ENCODE measurements around the gene RCAN1. TPM values are rescaled to one million over a fixed set of nuclear protein-coding genes. Genes with fewer than 3 reads are reported as not detected.
A peak's percentile ranks its signal among the peaks of the same experiment; 100 is the strongest.

Gene RCAN1
- total and polyA plus RNA-seq, 2 of the 8 experiments (the other 6 are each of a cell fraction or from before 2014, with no cell fraction given), result 1.7 to 6.4 TPM

DNA sequence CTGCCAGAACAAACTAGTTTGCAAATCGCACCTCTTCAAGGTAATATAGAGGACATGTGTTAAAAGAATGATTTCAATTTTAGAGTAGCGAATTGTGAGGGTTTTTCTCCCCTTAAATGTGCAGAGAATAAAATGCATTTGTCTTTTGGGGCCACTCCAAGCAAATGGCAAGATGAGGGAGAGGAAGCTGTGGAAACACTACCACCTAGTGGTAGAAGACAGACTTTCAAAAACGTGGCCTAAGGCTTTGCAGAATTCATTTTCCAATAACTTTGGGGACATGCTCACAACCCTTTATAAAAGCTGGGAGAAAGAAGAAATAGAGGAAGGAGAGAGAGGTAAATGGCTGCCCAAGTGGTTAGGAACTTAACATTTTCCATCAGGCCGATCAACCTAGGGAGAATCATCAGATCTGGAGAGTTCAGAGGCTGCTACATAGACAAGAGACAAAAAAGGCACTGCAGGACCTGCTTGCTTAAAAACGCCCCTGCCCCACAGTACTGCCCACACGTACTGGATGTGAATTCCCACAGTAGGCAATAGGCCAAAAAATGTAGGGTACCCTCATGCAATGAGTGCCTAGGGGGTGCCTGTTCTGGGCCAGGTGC is 15.7 kb upstream of the RCAN1 start:
- H4K20me1 ChIP-seq (replicated peaks in 1 of 2; ENCODE audit: control insufficient read depth in 1 of 2, insufficient read depth in 2 of 2, low read length in 2 of 2), result no peaks in the 10 kb centered on the region
- WGBS, 2 experiments (ENCODE audit: extremely low coverage in 1 of 2, insufficient coverage in 1 of 2, insufficient read length in 1 of 2, insufficient replicate concordance in 2 of 2, low coverage in 1 of 2, low lambda C conversion rate in 2 of 2, missing lambda C conversion rate in 1 of 2), result 28% methylated on average over 6 of the region's 6 CpGs; no CpG with 5 or more reads in 1 of the 2 experiments
- H4K91ac ChIP-seq (replicated peaks; ENCODE audit: insufficient read length, low read length), result no peak overlapping the region
- TF ChIP-seq RAD21 (IDR thresholded peaks at IDR 0.05 in 1 of 2, conservative IDR thresholded peaks at IDR 0.05 in 1 of 2; ENCODE audit: low read depth in 2 of 2, low read length in 2 of 2) (peak; percentile 95), CHD1 (IDR thresholded peaks at IDR 0.05; ENCODE audit: low read depth, low read length) (no peak)
- TF ChIP-seq, protein P1, sequence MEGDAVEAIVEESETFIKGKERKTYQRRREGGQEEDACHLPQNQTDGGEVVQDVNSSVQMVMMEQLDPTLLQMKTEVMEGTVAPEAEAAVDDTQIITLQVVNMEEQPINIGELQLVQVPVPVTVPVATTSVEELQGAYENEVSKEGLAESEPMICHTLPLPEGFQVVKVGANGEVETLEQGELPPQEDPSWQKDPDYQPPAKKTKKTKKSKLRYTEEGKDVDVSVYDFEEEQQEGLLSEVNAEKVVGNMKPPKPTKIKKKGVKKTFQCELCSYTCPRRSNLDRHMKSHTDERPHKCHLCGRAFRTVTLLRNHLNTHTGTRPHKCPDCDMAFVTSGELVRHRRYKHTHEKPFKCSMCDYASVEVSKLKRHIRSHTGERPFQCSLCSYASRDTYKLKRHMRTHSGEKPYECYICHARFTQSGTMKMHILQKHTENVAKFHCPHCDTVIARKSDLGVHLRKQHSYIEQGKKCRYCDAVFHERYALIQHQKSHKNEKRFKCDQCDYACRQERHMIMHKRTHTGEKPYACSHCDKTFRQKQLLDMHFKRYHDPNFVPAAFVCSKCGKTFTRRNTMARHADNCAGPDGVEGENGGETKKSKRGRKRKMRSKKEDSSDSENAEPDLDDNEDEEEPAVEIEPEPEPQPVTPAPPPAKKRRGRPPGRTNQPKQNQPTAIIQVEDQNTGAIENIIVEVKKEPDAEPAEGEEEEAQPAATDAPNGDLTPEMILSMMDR (IDR thresholded peaks at IDR 0.05; ENCODE audit: control extremely low read depth in 1 of 3, insufficient read depth in 1 of 3, low read depth in 1 of 3, low read length in 3 of 3), result peak in 2 of 3 experiments; percentile 76 to 80; a peak in 3 of 4 replicates
- H4K5ac ChIP-seq (ENCODE audit: insufficient read length, low read depth, low read length), result no peak overlapping the region
- no peak overlapping the region for H3K23ac ChIP-seq (ENCODE audit: insufficient read length)
- H3K23me2 ChIP-seq (ENCODE audit: low read depth, low read length), result no peaks in the 10 kb centered on the region
- no peak overlapping the region for H3K4ac ChIP-seq (replicated peaks; ENCODE audit: insufficient read length, low read depth, low read length)
- no peak overlapping the region for H4K8ac ChIP-seq (ENCODE audit: extremely low read depth, insufficient read depth, low read length)
- H2BK5ac ChIP-seq (ENCODE audit: low read depth, low read length), result no peak overlapping the region
- H3K27me3 ChIP-seq (replicated peaks in 1 of 4; ENCODE audit: control insufficient read depth in 3 of 4, extremely low read depth in 1 of 4, insufficient read depth in 3 of 4, low read length in 3 of 4), result no peaks in the 10 kb centered on the region
- H3K4me3 ChIP-seq (ENCODE audit: extremely low read depth in 1 of 4, insufficient read depth in 2 of 4, low read depth in 3 of 4, low read length in 4 of 4), result no peak overlapping the region
- CTCF ChIA-PET (ENCODE audit: partially characterized antibody), result interaction anchor here (0.7 to 10.1 kb wide), 26 partner anchors 8 to 1399 kb away, joined by 3 to 74 read pairs (median 6); partner anchors contain the start of gene RCAN1
- no peaks in the 10 kb centered on the region for H3K9me3 ChIP-seq (ENCODE audit: insufficient read depth in 2 of 2, low read depth in 1 of 2, low read length in 1 of 2)
- H3K79me2 ChIP-seq (ENCODE audit: control insufficient read depth in 1 of 2, insufficient read depth in 2 of 2, low read length in 2 of 2), result no peaks in the 10 kb centered on the region
- DNase-seq (ENCODE audit: low read depth in 1 of 2, low spot score in 2 of 2) (no peak), FAIRE-seq (peak; percentile 87)
- no peak overlapping the region for H3K9ac ChIP-seq (replicated peaks in 1 of 4; ENCODE audit: extremely low read depth in 1 of 4, low read depth in 3 of 4, low read length in 3 of 4)
- POLR2A ChIA-PET (ENCODE audit: partially characterized antibody), result no interaction called here
- H3K56ac ChIP-seq (replicated peaks; ENCODE audit: insufficient read length, low read depth, low read length), result no peak overlapping the region
- H2AFZ ChIP-seq (ENCODE audit: low read length), result 0 out of 2 replicates have a peak overlapping the region, but pooled peaks have one; percentile 14
- no peak overlapping the region for H2BK12ac ChIP-seq (ENCODE audit: low read depth, low read length)
- no peak overlapping the region for H2BK20ac ChIP-seq (ENCODE audit: low read length)
- no peak overlapping the region for H2BK120ac ChIP-seq (replicated peaks; ENCODE audit: low read depth, low read length)
- H2AK5ac ChIP-seq (ENCODE audit: low read depth, low read length), result no peak overlapping the region
- no peak overlapping the region for H3K4me2 ChIP-seq (ENCODE audit: insufficient read depth in 1 of 2, low read depth in 2 of 2, low read length in 2 of 2)
- H3K14ac ChIP-seq (ENCODE audit: insufficient read length), result no peak overlapping the region
- no peak overlapping the region for H3K18ac ChIP-seq (ENCODE audit: extremely low read depth, low read length)
- H2BK15ac ChIP-seq (ENCODE audit: low read length), result no peak overlapping the region
- H3K4me1 ChIP-seq (replicated peaks in 1 of 4; ENCODE audit: control insufficient read depth in 3 of 4, insufficient read depth in 4 of 4, low read length in 3 of 4), result no peaks in the 10 kb centered on the region
- H3K79me1 ChIP-seq (ENCODE audit: low read depth, low read length), result no peaks in the 10 kb centered on the region
- H3K27ac ChIP-seq (ENCODE audit: low read depth, low read length), result no peak overlapping the region
- no peaks in the 10 kb centered on the region for H3K36me3 ChIP-seq (ENCODE audit: control insufficient read depth in 2 of 4, insufficient read depth in 4 of 4, low read length in 3 of 4)
